Gastrocnemius medialis (tissue), 4 donors: ENCODE results near the gene SGCE.

Experiments
- CTCF ChIP-seq, 5 experiments: fragments of 450-650 bp in 3 of 5; fragments of 200-600 bp in 2 of 5; sonication (generic) in 2 of 5; IDR thresholded peaks in 4 of 5; conservative IDR thresholded peaks in 1 of 5; 1 replicate in 4 of 5; 2 replicates in 1 of 5; pipeline ENCODE4 v1.5.1; 2016 to 2019; ENCODE audit warnings: antibody characterized with exemption in 5 of 5, mild to moderate bottlenecking in 3 of 5, moderate library complexity in 3 of 5
- POLR2A ChIP-seq, 2 donors: fragments of 450-650 bp; IDR thresholded peaks; one replicate each; pipeline ENCODE4 v1.6.1; 2017; ENCODE audit warnings: antibody characterized with exemption in 2 of 2, mild to moderate bottlenecking in 2 of 2, moderate library complexity in 2 of 2

GRCh38 chr7:94559972-94560371, 96.0 kb downstream of the SGCE start:
- TF ChIP-seq CTCF (IDR thresholded peaks at IDR 0.05 in 4 of 5, conservative IDR thresholded peaks at IDR 0.05 in 1 of 5) (no peak), POLR2A (IDR thresholded peaks at IDR 0.05) (no peak)
